SK-N-DZ (cell line): ENCODE measurements around the gene LDLR.
A peak's percentile ranks its signal among the peaks of the same experiment; 100 is the strongest.
"Not testable (repeated sequence)": the region's sequence is repeated elsewhere in the genome, so short reads cannot be mapped to it uniquely, and the experiment has no call there.

Source experiments
- DNase-seq: peaks from one replicate; pipeline ENCODE4 v3.0.0-alpha.2; 2015; ENCODE audit warnings: low spot score

LDLR gene

DNA sequence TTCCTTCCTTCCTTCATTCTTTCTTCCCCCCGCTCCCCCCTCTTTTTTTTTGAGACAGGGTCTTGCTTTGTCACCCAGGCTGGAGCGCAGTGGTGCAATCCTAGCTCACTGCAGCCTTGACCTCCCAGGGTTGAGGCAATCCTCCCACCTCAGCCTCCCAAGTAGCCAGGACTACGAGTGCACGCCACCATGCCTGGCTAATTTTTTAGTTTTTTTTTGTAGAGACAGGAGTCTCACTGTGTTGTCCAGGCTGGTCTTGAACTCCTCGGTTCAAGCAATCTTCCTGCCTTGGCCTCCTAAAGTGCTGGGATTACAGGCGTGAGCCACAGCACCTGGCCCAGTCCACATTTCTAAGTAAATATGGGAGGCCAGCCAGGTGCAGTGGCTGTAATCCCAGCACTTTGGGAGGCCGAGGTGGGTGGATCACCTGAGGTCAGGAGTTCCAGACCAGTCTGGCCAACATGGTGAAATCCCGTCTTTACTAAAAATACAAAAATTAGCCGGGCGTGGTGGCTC, 50.8 kb downstream of the LDLR start:
- DNase-seq: not testable (repeated sequence)

DNA sequence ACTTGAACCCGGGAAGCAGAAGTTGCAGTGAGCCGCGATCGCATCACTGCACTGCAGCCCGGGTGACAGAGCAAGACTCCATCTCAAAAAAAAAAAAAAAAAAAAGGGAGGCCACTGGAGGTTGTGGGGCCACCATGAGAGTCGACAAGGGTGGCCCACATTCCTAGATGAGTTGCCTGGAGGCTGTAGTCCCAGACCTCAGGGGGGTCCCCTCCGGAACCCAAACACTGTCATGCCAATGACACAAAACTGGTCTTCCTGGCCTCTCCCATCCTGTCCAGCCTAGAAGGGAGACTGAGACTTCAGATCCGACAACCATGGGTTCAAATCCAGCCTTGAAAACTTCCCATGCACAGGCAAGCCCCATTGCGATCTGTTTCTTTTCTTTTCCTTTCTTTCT, 51.6 kb downstream of the LDLR start:
- no peak for DNase-seq

DNA sequence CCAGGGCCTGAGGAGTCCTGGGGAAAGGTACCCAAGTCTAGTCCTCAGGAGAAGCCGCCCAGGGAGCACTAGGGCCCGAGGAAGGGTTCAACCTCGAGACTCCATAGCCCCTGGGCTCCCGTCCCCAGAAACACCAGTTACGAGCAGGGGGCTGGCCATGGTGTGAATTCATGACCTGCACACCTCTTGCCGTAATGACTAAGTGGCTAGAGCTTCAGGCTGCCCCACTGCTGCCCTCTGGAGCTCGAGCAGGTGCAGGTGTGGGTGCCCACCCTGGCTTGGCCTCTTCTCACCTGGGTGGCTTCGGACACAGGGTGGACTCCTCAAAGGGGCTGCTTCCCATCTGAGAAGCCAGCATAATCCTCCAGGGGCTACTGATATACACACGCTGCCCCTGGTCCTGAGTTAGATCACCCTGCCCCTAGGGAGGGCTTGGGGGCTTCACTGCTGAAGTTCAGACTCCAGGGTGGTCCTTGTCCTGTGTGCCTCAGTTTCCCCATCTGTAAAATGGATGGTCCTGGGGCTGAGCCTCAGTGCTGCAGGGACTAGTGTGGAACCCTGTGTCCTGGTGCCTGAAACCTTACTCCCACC, 52.8 kb downstream of the LDLR start:
- DNase-seq: no peak

DNA sequence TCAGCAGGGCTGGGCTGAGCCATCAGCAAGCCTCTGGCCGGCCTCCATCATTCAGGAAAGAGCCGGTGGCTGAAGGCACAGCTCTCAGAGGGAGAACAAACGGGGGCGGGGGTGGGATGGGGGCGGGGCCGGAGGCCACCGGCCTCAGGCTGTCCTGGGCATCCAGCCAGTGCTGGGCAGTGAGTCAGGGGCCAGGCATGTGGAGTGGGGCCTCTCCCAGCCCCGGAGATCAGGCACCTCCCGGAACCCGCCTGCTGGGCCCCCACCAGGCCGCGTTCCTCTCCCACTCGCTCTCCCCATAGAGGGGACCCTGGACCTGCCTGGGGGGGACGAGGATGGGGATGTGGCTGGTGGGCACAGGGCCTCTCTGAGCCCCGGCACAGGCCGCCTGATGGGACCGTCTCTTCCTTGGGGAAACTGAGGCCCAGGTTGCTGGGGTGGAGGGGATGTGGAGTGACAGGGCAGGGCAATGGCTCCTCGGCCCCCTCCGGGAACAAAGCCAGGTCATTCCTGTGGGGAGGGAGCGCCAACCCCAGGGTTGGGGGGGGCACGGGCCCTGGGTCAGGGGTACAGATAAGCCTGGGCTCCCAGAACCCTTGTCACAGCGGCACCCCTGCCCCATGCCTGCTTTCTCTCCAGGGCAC, 53.4 kb downstream of the LDLR start:
- no peak for DNase-seq

DNA sequence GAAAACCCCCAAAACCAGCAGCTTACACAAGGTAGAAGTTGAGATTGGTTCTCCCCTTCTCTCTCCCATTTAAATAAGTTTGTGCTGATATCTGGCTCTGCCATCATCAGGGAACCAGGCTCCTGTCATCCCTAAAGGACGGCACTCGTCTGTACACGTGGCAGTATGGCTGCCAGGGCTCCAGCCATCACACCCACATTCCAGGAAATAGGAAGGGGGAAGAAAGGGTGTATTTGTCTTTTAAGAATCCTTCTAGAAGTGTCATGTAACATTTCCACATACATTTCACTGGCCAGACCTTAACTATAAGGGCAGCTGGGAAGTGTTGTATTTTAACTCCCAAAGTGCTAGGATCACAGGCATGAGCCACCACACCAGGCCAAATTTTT, 56.3 kb downstream of the LDLR start:
- no peak for DNase-seq

DNA sequence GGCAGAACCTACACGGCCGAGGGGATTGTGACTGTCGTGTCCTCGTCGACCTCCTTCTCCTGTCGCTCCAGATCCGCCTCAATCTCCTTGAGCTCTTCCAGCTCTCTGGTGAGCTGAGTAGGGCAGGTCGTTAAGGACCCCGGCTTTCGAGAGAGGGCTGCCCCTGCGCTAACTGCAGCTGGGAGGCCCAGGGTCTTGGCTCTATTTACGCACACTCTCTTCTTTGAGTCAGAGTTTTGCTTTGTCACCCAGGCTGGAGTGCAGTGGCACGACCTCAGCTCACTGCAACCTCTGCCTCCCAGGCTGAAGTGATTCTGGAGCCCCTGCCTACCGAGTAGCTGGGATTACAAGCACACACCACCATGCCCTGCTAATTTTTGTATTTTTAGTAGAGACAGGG, 58.7 kb downstream of the LDLR start:
- DNase-seq: no peak

DNA sequence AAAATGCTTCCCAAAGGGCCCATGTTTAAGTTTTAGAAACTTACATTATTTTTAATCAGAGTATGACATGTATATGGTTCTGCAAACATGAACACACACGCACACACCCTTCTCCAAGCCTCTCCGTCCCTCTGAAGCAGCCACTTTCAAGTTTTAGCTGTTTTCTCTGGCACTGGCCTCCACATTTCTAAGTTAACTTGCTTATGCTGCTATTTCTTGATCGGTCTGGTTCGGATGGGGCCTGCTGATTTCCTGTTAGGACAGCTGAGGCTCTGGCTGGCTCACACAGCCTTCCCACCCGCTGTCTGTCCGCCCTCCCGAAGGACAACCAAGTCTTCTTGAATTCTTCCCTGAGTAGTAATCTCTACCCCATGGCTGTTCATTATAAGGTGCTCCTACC, 61.9 kb downstream of the LDLR start:
- no peak for DNase-seq

DNA sequence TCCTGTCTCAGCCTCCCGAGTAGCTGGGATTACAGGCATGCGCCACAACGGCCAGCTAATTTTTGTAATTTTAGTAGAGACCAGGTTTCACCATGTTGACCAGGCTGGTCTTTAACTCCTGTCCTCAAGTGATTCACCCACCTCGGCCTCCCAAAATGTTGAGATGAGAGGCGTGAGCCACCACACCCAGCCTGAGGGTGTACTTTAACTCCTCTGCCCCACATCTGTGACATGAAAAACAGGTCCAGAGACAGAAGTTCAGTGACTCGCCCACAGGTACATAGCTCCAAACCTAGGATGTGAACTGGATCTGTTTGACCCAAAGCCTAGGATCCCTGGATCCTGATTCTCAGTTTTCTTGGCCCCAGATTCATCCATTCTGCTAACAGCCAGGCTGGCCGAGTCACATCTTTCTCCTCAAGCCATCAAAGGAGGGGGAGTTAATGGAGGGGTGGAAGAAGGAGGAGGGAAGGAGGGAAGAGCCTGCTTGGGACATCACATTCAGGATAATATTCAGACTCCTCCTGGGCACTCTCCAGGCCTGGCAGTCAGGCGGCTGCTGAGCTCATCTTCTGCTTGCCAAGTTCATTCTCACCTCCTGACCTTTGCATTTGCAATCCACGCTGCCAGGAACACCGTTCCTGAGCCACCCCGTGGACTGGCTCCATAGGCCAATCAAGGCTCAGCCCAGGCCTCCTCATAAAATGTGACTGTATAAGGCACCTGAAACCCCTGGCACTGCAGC, 63.2 kb downstream of the LDLR start:
- no peak for DNase-seq

DNA sequence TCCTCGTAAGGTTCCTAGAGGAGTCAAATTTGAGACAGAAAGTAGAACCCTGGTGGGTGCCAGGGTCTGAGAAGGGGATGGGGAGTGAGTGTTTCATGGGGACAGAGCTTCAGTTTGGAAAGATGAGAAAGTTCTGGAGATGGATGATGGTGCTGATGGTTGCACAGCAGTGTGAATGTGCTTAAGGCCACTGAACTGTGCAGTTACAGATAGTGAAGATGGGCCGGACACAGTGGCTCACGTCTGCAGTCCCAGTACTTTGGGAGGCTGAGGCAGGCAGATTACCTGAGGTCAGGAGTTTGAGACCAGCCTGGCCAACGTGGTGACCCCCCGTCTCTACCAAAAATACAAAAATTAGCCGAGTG, 65.4 kb downstream of the LDLR start:
- DNase-seq: no peak

DNA sequence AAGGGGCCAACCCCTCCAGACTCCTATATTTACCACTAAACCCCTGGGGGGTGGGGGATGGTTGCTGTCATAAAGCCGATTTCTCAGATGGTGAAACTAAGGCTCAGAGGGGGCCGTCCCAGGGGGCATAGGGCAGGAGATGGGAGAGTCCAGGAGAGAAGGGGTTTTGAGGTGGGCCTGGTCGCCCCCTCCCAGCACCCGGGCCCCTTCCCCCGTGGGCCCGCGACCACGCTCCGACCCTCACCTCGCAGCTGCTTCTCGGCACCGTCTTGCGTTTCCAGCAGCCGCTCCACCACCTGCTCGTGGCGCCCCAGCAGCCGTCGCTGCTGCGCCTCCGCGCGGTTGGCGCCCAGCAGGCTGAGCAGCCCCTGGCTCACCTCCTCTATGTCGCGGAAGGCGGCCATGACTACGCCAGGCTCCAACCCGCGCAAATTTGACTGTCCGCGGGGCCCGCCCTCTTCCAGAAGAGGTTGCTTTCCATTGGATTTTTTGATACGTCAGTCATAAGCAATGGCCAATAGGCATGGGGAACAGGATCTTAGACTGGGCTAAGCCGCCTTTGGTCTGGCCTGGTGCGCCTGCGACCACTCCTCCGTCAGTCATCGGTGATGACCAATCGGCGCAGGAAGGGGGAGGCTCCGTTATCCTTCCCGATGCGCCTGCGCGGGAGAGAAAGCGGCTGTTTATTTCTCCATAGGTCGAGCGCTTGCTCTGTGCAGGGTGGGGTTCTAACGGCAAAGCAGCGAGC, 66.3 kb downstream of the LDLR start, which contains the start of gene SPC24:
Gene SPC24 (minus strand): TSS at position 410 of the 748 bp plus-strand sequence. CDS start 6 bp downstream, at position 404.
- peak; percentile 98 for DNase-seq

DNA sequence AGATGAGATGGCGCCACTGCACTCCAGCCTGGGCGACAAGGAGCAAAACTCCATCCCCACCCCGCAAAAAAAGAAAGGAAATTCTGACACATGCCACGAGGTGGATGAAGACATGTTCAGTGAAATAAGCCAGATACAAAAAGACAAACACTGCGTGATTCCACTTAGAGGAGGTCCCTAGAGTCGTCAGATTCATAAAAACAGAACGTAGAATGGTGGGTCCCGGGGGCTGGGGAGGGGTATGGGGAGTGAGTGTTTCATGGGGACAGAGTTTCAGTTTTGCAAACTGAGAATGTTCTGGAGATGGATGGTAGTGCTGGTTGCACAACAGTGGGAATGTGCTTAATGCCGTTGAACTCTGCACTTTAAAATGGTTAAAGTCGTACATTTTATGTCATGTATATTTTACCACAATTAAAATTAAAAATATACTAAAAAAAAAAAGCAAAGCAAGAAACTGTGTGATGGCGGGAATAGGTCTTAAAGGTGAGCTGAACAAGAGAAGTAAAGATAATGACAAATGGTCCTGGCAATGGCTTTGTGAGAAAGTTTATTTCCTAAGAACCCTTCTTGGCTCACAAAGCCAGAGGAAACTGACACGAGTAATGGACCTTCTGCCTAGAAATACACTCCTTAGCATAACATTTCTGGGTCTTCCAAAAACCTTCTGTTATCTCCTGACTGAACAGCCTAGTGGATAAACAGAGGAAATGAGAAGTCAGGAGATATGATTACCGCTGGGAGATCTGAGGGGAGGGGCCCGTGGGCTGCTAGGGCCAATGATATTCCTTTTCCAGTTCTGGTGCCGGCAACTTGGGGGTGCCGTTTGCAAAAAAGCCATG, 70.6 kb downstream of the LDLR start:
- DNase-seq: no peak

DNA sequence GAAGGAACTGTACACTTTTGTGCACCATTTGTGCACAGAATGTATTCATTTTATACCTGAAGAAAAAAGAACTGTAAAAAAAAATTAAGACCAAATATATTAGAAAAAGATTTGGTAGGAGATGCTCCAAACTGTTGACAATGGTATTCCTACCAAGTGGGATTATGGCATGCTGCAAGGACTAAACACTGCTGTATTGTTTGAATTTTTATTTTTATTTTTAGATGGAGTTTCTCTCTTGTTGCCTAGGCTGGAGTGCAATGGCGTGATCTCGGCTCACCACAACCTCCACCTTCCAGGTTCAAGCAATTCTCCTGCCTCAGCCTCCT, 71.1 kb downstream of the LDLR start:
- DNase-seq: not testable (repeated sequence)

DNA sequence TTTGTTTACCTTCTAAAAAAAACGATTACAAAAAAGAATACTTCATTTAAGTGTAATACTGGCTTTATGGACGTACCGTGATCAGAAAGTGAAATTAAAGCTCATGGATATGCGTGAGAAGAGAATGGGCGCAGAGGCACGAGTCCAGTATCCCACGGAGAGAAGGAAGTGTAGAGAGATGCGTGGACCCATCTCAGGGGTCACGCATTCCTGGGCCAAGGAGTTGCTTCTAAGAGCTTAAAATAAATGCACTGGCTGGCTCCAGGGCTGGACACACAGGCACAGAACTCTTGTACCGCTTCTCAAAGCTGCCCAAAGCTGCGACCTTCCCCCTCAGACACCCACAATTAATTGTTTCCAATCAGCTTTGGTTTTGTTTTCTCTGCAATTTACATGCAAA, 75.0 kb downstream of the LDLR start:
- DNase-seq: no peak

DNA sequence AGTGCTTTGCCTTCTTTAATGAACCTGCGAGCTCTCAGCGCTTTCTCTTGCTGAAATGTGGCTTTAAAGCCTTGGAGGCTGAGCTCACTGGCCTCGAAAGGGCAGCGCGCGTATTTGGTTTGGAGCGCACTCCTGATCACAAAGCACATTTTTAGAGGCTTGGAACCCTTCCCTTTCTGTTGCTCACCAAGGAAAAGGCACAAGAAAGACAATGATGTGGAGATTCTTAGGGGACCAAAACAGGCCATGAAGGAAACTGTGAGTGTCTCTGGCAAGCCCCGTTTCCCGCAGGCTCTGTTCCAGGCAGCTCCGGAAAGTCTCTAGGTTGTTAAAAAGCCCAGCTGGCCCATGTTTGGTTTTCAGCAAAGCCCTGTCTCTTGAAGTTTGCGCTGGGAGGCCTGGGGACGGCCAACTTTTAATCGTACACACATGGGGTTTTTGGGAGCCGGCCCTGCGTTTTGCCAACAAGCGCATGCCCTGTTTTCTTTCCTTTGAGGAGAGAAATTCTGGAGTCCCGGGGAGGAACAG, 75.7 kb downstream of the LDLR start:
- no peak for DNase-seq

DNA sequence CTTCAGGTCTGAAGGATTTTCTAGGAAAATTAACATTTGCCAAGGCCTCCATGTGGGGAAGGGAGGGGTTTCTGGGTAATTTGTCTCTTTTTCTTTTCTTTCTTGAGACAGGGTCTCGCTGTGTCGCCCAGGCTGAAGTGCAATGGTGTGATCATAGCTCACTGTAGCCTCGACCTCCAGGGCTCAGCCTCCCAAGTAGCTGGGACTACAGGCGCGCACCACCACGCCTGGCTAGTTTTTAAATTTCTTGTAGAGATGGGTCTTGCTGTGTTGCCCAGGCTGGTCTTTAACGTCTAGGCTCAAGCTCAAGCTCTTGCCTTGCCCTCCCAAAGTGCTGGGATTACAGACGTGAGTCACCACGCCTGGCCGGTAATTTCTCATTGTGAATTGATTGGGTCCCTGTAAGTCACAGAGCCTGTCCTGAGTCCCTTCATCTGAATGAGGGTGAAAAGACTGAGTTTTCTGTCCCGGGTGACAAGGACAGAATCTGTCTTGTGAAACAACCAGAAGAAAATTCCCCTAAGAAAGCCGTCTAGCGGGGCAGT, 76.3 kb downstream of the LDLR start:
- DNase-seq: no peak

DNA sequence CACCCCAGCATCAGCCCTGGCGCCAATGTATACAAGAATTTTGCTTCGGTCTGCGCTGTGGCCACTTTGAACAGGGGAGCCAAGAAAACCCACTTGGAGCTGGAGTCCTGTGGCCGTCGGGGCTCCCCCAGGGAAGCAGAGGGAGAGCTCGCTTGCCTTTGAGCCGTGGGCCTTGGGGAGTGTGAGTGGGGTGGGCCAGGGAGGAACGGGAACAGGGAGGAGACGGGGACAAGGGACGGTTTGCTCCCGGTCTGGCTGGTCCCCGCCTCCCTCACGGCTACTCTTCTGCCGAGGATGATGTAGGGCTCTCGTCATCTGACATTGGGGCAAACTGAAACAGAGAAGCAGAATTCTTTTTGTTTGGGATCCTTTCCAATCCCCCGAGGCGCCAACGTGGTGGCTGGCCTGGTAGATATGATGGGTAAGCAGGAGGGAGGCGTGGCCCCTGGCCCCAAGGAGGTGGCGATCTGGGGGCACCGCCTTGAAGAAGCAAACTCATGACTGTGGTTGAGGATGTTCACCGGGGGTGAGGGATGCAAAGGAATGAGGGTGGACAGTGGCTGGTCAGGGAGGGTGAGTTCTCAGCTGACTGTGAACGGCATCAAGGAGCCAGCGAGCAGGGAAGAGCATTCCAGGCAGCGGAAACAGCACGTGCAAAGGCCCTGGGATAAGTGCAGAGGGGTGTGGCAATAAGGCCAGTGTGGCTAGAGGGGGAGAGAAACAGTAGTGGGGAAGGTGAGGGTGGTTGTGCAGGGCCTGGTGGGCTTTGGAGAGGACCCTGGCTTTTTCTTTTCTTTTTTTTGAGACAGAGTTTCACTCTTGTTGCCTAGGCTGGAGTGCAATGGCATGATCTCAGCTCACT, 77.2 kb downstream of the LDLR start:
- DNase-seq: no peak

DNA sequence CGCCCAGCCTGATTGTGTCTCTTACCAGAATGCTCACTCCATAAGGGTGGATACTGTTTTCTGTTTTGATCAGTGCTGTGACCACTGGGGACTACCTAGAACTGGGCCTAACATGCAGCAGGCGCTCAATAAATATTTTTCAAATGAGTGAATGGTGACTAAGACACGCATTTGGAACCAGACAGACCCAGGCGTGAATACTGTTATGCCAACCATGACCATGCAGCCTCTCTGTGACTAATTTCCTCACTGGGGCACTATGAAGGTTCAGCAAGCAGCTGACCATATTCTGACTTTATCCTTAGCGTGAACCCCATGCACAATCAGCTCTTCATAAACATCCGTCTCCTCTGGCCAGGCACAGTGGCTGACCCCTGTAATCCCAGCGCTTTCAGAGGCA, 79.3 kb downstream of the LDLR start:
- DNase-seq: no peak

DNA sequence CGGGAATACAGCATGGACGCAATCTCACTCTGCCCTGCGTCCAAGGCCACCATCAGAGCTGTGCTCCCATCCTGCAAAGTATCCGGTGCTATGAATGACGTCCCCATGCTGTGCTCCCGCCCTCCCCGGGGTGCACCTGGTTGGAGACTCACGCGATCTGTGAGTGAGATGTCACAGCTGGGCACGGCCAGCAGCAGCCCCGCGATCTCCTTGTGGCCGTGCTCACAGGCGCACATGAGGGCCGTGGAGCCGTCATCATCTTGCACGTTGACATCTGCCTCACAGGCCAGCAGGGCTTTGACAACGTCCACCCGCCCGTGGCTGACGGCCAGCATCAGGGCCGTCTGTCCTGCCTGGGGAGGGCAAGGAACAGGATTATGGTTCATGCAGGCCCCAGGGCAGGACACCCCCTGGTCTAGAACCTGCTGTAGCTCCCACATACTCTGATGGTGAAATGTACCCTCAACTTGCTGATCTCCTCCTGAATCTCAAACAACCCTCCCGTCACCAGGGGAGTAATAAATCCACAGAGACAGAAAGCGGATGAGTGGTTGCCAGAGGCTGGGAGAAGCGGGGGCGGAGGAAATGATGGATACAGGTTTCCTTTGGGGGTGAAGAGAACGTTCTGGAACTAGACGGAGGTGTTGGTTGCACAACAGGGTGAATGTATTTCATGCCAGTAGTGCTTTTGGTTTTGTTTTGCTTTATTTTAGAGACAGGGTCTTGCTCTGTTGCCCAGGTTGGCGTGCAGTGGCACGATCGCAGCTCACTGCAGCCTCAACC, 80.8 kb downstream of the LDLR start:
- DNase-seq: no peak

DNA sequence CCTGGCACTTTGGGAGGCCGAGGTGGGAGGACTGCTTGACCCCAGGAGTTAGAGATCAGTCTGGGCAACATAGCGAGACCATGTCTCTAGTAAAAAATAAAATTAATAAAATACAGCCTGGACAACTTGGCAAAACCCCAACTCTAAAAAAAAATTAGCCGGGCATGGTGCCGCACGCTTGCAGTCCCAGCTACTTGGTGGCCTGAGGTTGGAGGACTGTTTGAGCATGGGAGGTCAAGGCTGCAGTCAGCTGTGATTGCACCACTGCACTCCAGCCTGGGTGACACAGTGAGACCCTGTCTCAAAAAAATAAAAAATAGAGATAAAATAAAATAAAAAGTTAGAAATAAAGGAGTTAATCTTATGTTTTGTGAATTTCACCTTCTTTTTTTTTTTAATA, 81.9 kb downstream of the LDLR start:
- no peak for DNase-seq
